ENCODE results near the gene SLC22A6.
"Not testable (repeated sequence)": the region's sequence is repeated elsewhere in the genome, so short reads cannot be mapped to it uniquely, and the experiment has no call there.

Gene SLC22A6

GRCh38 chr11:62988276-62988675 is 3.5 kb upstream of the SLC22A6 start:
- DNase-seq (ENCODE audit: low read depth in 2 of 2): no peak

- no peak for DNase-seq (ENCODE audit: low read depth in 2 of 2)
Observed at GRCh38 chr11:62985041-62985750, 429 bp upstream of the SLC22A6 start.

GRCh38 chr11:62983536-62984199 is 1.1 kb downstream of the SLC22A6 start:
- no peak for DNase-seq (ENCODE audit: low read depth in 2 of 2)

GRCh38 chr11:62981743-62982142 is 3.0 kb downstream of the SLC22A6 start:
- no peak for DNase-seq (ENCODE audit: low read depth in 2 of 2)

- DNase-seq (ENCODE audit: low read depth in 2 of 2): no peak
Observed at GRCh38 chr11:62980133-62980760, 4.5 kb downstream of the SLC22A6 start.

GRCh38 chr11:62976109-62976508 is 8.7 kb downstream of the SLC22A6 start:
- DNase-seq (ENCODE audit: low read depth in 2 of 2): no peak

GRCh38 chr11:62974848-62975522 is 9.8 kb downstream of the SLC22A6 start:
- no peak for DNase-seq (ENCODE audit: low read depth in 2 of 2)

- no peak for DNase-seq (ENCODE audit: low read depth in 2 of 2)
Observed at GRCh38 chr11:62965574-62965973, 19.2 kb downstream of the SLC22A6 start.

- no peak for DNase-seq (ENCODE audit: low read depth in 2 of 2)
Observed at GRCh38 chr11:62962391-62962790, 22.4 kb downstream of the SLC22A6 start.

- no peak for DNase-seq (ENCODE audit: low read depth in 2 of 2)
Observed at GRCh38 chr11:62961017-62961570, 23.7 kb downstream of the SLC22A6 start.

GRCh38 chr11:62959422-62959980 is 25.3 kb downstream of the SLC22A6 start:
- DNase-seq (ENCODE audit: low read depth in 2 of 2): no peak

GRCh38 chr11:62958547-62959421 is 26.0 kb downstream of the SLC22A6 start:
- no peak for DNase-seq (ENCODE audit: low read depth in 2 of 2)

GRCh38 chr11:62957147-62957546 is 27.6 kb downstream of the SLC22A6 start:
- no peak for DNase-seq (ENCODE audit: low read depth in 2 of 2)

- no peak for DNase-seq (ENCODE audit: low read depth in 2 of 2)
Observed at GRCh38 chr11:62954478-62954877, 30.3 kb downstream of the SLC22A6 start.

- no peak for DNase-seq (ENCODE audit: low read depth in 2 of 2)
Observed at GRCh38 chr11:62953811-62954210, 31.0 kb downstream of the SLC22A6 start.

- DNase-seq (ENCODE audit: low read depth in 2 of 2): no peak
Observed at GRCh38 chr11:62948765-62949320, 35.9 kb downstream of the SLC22A6 start.

GRCh38 chr11:62945538-62945937 is 39.2 kb downstream of the SLC22A6 start:
- not testable (repeated sequence) for DNase-seq (ENCODE audit: low read depth in 2 of 2)

GRCh38 chr11:62937528-62937927 is 47.2 kb downstream of the SLC22A6 start:
- DNase-seq (ENCODE audit: low read depth in 2 of 2): not testable (repeated sequence)

GRCh38 chr11:62934496-62934785 is 50.3 kb downstream of the SLC22A6 start:
- DNase-seq (ENCODE audit: low read depth in 2 of 2): no peak

GRCh38 chr11:62933750-62934495 is 50.8 kb downstream of the SLC22A6 start:
- DNase-seq (ENCODE audit: low read depth in 2 of 2): no peak

Measured in stimulated activated CD8-positive, alpha-beta memory T cell treated with anti-CD3 and anti-CD28 coated beads, Interleukin-15, amount 100 ng/mL, for 48 hours (primary cell).